NCI-H128 (cell line): ENCODE data around the gene PI3.

Experiments used
- DNase-seq: peaks from one replicate; lab custom pipeline; 2025; ENCODE audit not compliant: unreplicated experiment; lab: John Stamatoyannopoulos, UW

The PI3 gene

GRCh38 chr20:45183084-45183483 lies 8.4 kb downstream of the PI3 start:
- DNase-seq: no peak

- DNase-seq: no peak
Measured at GRCh38 chr20:45187693-45188092, 13.0 kb downstream of the PI3 start.

GRCh38 chr20:45189067-45189609 lies 14.4 kb downstream of the PI3 start:
- DNase-seq: no peak

GRCh38 chr20:45189861-45190260 lies 15.2 kb downstream of the PI3 start:
- DNase-seq: no peak

- DNase-seq: no peak
Measured at GRCh38 chr20:45191926-45192325, 17.2 kb downstream of the PI3 start.

GRCh38 chr20:45193331-45193730 lies 18.6 kb downstream of the PI3 start:
- no peak for DNase-seq

- DNase-seq: no peak
Measured at GRCh38 chr20:45206725-45207124, 32.0 kb downstream of the PI3 start, which contains the start of gene SEMG1. TSS of gene SEMG1 (plus strand) at chr20:45207033. CDS start at chr20:45207054, 21 bp downstream.

GRCh38 chr20:45209924-45210323 lies 35.2 kb downstream of the PI3 start:
- no peak for DNase-seq

GRCh38 chr20:45211569-45212474 lies 37.1 kb downstream of the PI3 start:
- no peak for DNase-seq

- DNase-seq: no peak
Measured at GRCh38 chr20:45212836-45213235, 38.1 kb downstream of the PI3 start.

GRCh38 chr20:45218124-45218523 lies 43.4 kb downstream of the PI3 start:
- DNase-seq: no peak

- no peak for DNase-seq
Measured at GRCh38 chr20:45218636-45219035, 43.9 kb downstream of the PI3 start.

- no peak for DNase-seq
Measured at GRCh38 chr20:45221076-45221475, 46.4 kb downstream of the PI3 start, which contains the start of gene SEMG2. TSS of gene SEMG2 (plus strand) at chr20:45221373. CDS start at chr20:45221390, 17 bp downstream.

- no peak for DNase-seq
Measured at GRCh38 chr20:45223136-45223535, 48.4 kb downstream of the PI3 start.
